ENCODE measurements around the gene TYW1B. TPM values are rescaled to one million over a fixed set of nuclear protein-coding genes. Genes with fewer than 3 reads are reported as not detected.
"Not testable (repeated sequence)": the region's sequence is repeated elsewhere in the genome, so short reads cannot be mapped to it uniquely, and the experiment has no call there.

The TYW1B gene
- total RNA-seq, 1 experiment from 2014 or later: 5.5 TPM

- not testable (repeated sequence) for H2AK5ac ChIP-seq (ENCODE audit: insufficient read length, low read length); H4K5ac ChIP-seq (ENCODE audit: insufficient read length, low read depth, low read length); H2BK12ac ChIP-seq (ENCODE audit: insufficient read length, low read depth, low read length); H4K8ac ChIP-seq (replicated peaks; ENCODE audit: insufficient read length, low read depth, low read length); H3K4ac ChIP-seq (ENCODE audit: low read depth, low read length); H3K4me1 Mint-ChIP-seq; H3T11ph ChIP-seq (ENCODE audit: low read length); H3K23ac ChIP-seq (ENCODE audit: insufficient read length, low read depth, low read length); H3K4me3 Mint-ChIP-seq; H3K14ac ChIP-seq (ENCODE audit: insufficient read depth, low read length); H3K56ac ChIP-seq (ENCODE audit: insufficient read length, low read depth, low read length); H3K36me3 Mint-ChIP-seq (ENCODE audit: insufficient read depth in 1 of 3, low read depth in 3 of 3); H3K4me1 ChIP-seq (ENCODE audit: insufficient read depth, low read length); H4K20me1 ChIP-seq (ENCODE audit: control insufficient read depth, insufficient read depth, insufficient read length); H2BK5ac ChIP-seq (ENCODE audit: insufficient read length, low read length); H2BK20ac ChIP-seq (ENCODE audit: low read depth, low read length, poor library complexity, severe bottlenecking); H3K9me3 Mint-ChIP-seq; DNase-seq; H3K18ac ChIP-seq (ENCODE audit: insufficient read length, low read depth, low read length); H2BK15ac ChIP-seq (ENCODE audit: low read depth, low read length); H3K79me1 ChIP-seq (ENCODE audit: insufficient read depth, low read depth, low read length, poor library complexity, severe bottlenecking); H2BK120ac ChIP-seq (ENCODE audit: low read depth, low read length, poor library complexity, severe bottlenecking); H3K27me3 Mint-ChIP-seq (ENCODE audit: low read depth); H3K27ac ChIP-seq (ENCODE audit: insufficient read length, low read depth, low read length); H3K79me2 ChIP-seq (ENCODE audit: insufficient read depth, low read length); H3K4me2 ChIP-seq (ENCODE audit: insufficient read depth, insufficient read length, low read length); H3K23me2 ChIP-seq (ENCODE audit: insufficient read length, low read depth, low read length, poor library complexity, severe bottlenecking); H3K9me3 ChIP-seq (ENCODE audit: control insufficient read depth, low read depth, low read length); H3K9ac ChIP-seq (ENCODE audit: extremely low read depth, insufficient read length, low read length); H2AFZ ChIP-seq (ENCODE audit: low read length); H4K91ac ChIP-seq (ENCODE audit: insufficient read length, low read depth, low read length); H3K27me3 ChIP-seq (ENCODE audit: insufficient read depth, low read length)
- peak overlapping the region in 2 of 3 experiments; percentile 1 to 12; a peak in 3 of 7 replicates for H3K27ac Mint-ChIP-seq
- WGBS (ENCODE audit: extremely low coverage, insufficient read length, low lambda C conversion rate): no CpG with 5 or more reads among the region's 7 CpGs
Observed at GRCh38 chr7:72668435-72668834, 159.6 kb downstream of the TYW1B start.

DNA sequence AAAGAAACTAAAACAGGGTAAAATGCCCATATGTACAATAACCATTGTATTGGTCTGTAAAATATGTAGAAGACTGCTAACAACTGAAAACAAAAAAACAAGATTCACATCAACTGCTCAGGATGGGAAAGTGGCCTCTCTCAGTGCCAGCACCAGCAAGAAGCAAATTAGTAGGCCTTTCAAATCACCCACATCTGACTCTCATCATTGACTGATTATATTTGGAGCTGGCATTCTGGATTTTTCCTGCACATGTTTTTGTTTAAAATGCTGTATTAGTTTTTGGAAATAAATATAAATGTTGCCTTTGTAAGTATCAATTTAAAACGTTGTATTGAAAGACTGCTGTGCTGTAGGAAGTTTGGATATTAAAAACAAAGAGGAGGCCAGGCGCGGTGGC, 161.0 kb downstream of the TYW1B start:
- not testable (repeated sequence) for DNase-seq; H3K23ac ChIP-seq (ENCODE audit: insufficient read length, low read depth, low read length); H2AFZ ChIP-seq (ENCODE audit: low read length); H3K27ac ChIP-seq (ENCODE audit: insufficient read length, low read depth, low read length); H2BK20ac ChIP-seq (ENCODE audit: low read depth, low read length, poor library complexity, severe bottlenecking); H2BK15ac ChIP-seq (ENCODE audit: low read depth, low read length); H3K4me1 ChIP-seq (ENCODE audit: insufficient read depth, low read length); H4K20me1 ChIP-seq (ENCODE audit: control insufficient read depth, insufficient read depth, insufficient read length); H2BK12ac ChIP-seq (ENCODE audit: insufficient read length, low read depth, low read length); H3K27me3 Mint-ChIP-seq (ENCODE audit: low read depth); H3K18ac ChIP-seq (ENCODE audit: insufficient read length, low read depth, low read length); H3K9me3 ChIP-seq (ENCODE audit: control insufficient read depth, low read depth, low read length); H2BK5ac ChIP-seq (ENCODE audit: insufficient read length, low read length); H3K4me2 ChIP-seq (ENCODE audit: insufficient read depth, insufficient read length, low read length); H3K4ac ChIP-seq (ENCODE audit: low read depth, low read length); H4K5ac ChIP-seq (ENCODE audit: insufficient read length, low read depth, low read length); H2AK5ac ChIP-seq (ENCODE audit: insufficient read length, low read length); H3K36me3 Mint-ChIP-seq (ENCODE audit: insufficient read depth in 1 of 3, low read depth in 3 of 3); H3K79me1 ChIP-seq (ENCODE audit: insufficient read depth, low read depth, low read length, poor library complexity, severe bottlenecking); H3K23me2 ChIP-seq (ENCODE audit: insufficient read length, low read depth, low read length, poor library complexity, severe bottlenecking); H3K56ac ChIP-seq (ENCODE audit: insufficient read length, low read depth, low read length); H3K14ac ChIP-seq (ENCODE audit: insufficient read depth, low read length); H3K27ac Mint-ChIP-seq; H3T11ph ChIP-seq (ENCODE audit: low read length); H4K8ac ChIP-seq (replicated peaks; ENCODE audit: insufficient read length, low read depth, low read length); H3K79me2 ChIP-seq (ENCODE audit: insufficient read depth, low read length); H3K9ac ChIP-seq (ENCODE audit: extremely low read depth, insufficient read length, low read length); H3K4me3 Mint-ChIP-seq; H4K91ac ChIP-seq (ENCODE audit: insufficient read length, low read depth, low read length); H3K27me3 ChIP-seq (ENCODE audit: insufficient read depth, low read length); H2BK120ac ChIP-seq (ENCODE audit: low read depth, low read length, poor library complexity, severe bottlenecking); H3K9me3 Mint-ChIP-seq; H3K4me1 Mint-ChIP-seq
- no CpG with 5 or more reads among the region's 3 CpGs for WGBS (ENCODE audit: extremely low coverage, insufficient read length, low lambda C conversion rate)

All from H9 (cell line).